ENCODE measurements around the gene TYMS. TPM values are rescaled to one million over a fixed set of nuclear protein-coding genes. Genes with fewer than 3 reads are reported as not detected.

Gene TYMS
- total RNA-seq, 1 experiment from 2014 or later: 140 TPM

- Mint-ChIP-seq H3K4me1 (0 out of 4 replicates have a peak, but pooled peaks cover 0 to 4% of the 10 kb centered on the region in 2 experiments), H3K4me3 (no peak overlapping the region), H3K27me3 (ENCODE audit: low read depth) (no peaks in the 10 kb centered on the region), H3K9me3 (peaks cover 8% of the 10 kb centered on the region in 2 experiments), H3K36me3 (ENCODE audit: insufficient read depth in 1 of 3, low read depth in 3 of 3) (peaks cover 36 to 74% (median 74%) of the 10 kb centered on the region in 3 experiments), H3K27ac (no peak overlapping the region)
- H3T11ph ChIP-seq (ENCODE audit: low read length): no peak overlapping the region
- H2AK5ac ChIP-seq (ENCODE audit: insufficient read length, low read length): no peak overlapping the region
- H2BK20ac ChIP-seq (ENCODE audit: low read depth, low read length, poor library complexity, severe bottlenecking): no peak overlapping the region
- H3K23me2 ChIP-seq (ENCODE audit: insufficient read length, low read depth, low read length, poor library complexity, severe bottlenecking): no peaks in the 10 kb centered on the region
- H3K79me1 ChIP-seq (ENCODE audit: insufficient read depth, low read depth, low read length, poor library complexity, severe bottlenecking): no peaks in the 10 kb centered on the region
- H4K5ac ChIP-seq (ENCODE audit: insufficient read length, low read depth, low read length): no peak overlapping the region
- no peak overlapping the region for H3K4ac ChIP-seq (ENCODE audit: low read depth, low read length)
- no peaks in the 10 kb centered on the region for H3K9me3 ChIP-seq (ENCODE audit: control insufficient read depth, low read depth, low read length)
- no peak for TF ChIP-seq CTCF (conservative IDR thresholded peaks at IDR 0.05)
- no peaks in the 10 kb centered on the region for H3K27me3 ChIP-seq (ENCODE audit: insufficient read depth, low read length)
- no peaks in the 10 kb centered on the region for H3K4me1 ChIP-seq (ENCODE audit: insufficient read depth, low read length)
- H3K23ac ChIP-seq (ENCODE audit: insufficient read length, low read depth, low read length): no peak overlapping the region
- H2BK120ac ChIP-seq (ENCODE audit: low read depth, low read length, poor library complexity, severe bottlenecking): no peak overlapping the region
- no peak overlapping the region for H2BK5ac ChIP-seq (ENCODE audit: insufficient read length, low read length)
- H3K27ac ChIP-seq (ENCODE audit: insufficient read length, low read depth, low read length): no peak overlapping the region
- H2BK15ac ChIP-seq (ENCODE audit: low read depth, low read length): no peak overlapping the region
- no peak overlapping the region for H4K8ac ChIP-seq (replicated peaks; ENCODE audit: insufficient read length, low read depth, low read length)
- no peaks in the 10 kb centered on the region for H4K20me1 ChIP-seq (ENCODE audit: control insufficient read depth, insufficient read depth, insufficient read length)
- no CpG with 5 or more reads among the region's 8 CpGs for WGBS (ENCODE audit: extremely low coverage, insufficient read length, low lambda C conversion rate)
- H3K4me2 ChIP-seq (ENCODE audit: insufficient read depth, insufficient read length, low read length): no peak overlapping the region
- H3K14ac ChIP-seq (ENCODE audit: insufficient read depth, low read length): no peak overlapping the region
- no peak overlapping the region for H2BK12ac ChIP-seq (ENCODE audit: insufficient read length, low read depth, low read length)
- H3K79me2 ChIP-seq (ENCODE audit: insufficient read depth, low read length): peaks cover 5% of the 10 kb centered on the region; the same call in 1 of the 2 replicates
- no peak overlapping the region for H3K18ac ChIP-seq (ENCODE audit: insufficient read length, low read depth, low read length)
- DNase-seq: no peak
- no peak overlapping the region for H3K9ac ChIP-seq (ENCODE audit: extremely low read depth, insufficient read length, low read length)
- H4K91ac ChIP-seq (ENCODE audit: insufficient read length, low read depth, low read length): no peak overlapping the region
- H2AFZ ChIP-seq (ENCODE audit: low read length): no peak overlapping the region
- H3K56ac ChIP-seq (ENCODE audit: insufficient read length, low read depth, low read length): peak overlapping the region; percentile 82
These were observed 11.6 kb downstream of the TYMS start for GRCh38 chr18:669077-669476.
